Peyer's patch (tissue), 4 donors: ENCODE measurements around the gene MBD3L3. TPM values are rescaled to one million over a fixed set of nuclear protein-coding genes. Genes with fewer than 3 reads are reported as not detected.
"Not testable (repeated sequence)": the region's sequence is repeated elsewhere in the genome, so short reads cannot be mapped to it uniquely, and the experiment has no call there.

ENCODE experiments used
- DNase-seq, 3 donors: peaks; one replicate each; pipeline ENCODE4 v3.0.0-alpha.2; 2017 to 2019
- H3K27ac ChIP-seq, 4 donors: fragments of 200-600 bp; sonication (generic); one replicate each; pipeline ENCODE4 v1.5.1; 2016 to 2019
- H3K27me3 ChIP-seq, 2 donors: fragments of 200-600 bp; sonication (generic); one replicate each; pipeline ENCODE4 v1.5.1; 2019
- H3K36me3 ChIP-seq, 3 donors: fragments of 200-600 bp; sonication (generic); one replicate each; pipeline ENCODE4 v1.5.1; 2016 to 2019
- H3K4me1 ChIP-seq, 4 donors: fragments of 200-600 bp; sonication (generic); one replicate each; pipeline ENCODE4 v1.5.1; 2016 to 2019
- H3K4me3 ChIP-seq, 4 donors: fragments of 200-600 bp; sonication (generic); 1 replicate in 3 of 4; 2 replicates in 1 of 4; pipeline ENCODE4 v1.5.1; 2016 to 2019; ENCODE audit warnings: mild to moderate bottlenecking in 1 of 4
- H3K9me3 ChIP-seq, 4 donors: fragments of 200-600 bp; sonication (generic); one replicate each; pipeline ENCODE4 v1.5.1; 2016 to 2019; ENCODE audit warnings: mild to moderate bottlenecking in 1 of 4
- POLR2A ChIP-seq, 2 donors: fragments of 450-650 bp; IDR thresholded peaks; one replicate each; pipeline ENCODE4 v1.5.1; 2017; ENCODE audit warnings: antibody characterized with exemption in 2 of 2, mild to moderate bottlenecking in 2 of 2, moderate library complexity in 2 of 2
- total RNA-seq, 4 donors: library from RNA; depleted of rRNA; stranded (reverse); fragments of >200 nt; gene quantifications; one replicate each; pipeline ENCODE4 v1.1.0, GENCODE V29; 2016
- TF ChIP-seq, protein P1 (sequence below), 6 experiments: fragments of 450-650 bp in 4 of 6; fragments of 200-600 bp in 2 of 6; sonication (generic) in 1 of 6; IDR thresholded peaks; one replicate each; pipeline ENCODE4 v1.5.1; 2017 to 2019; ENCODE audit warnings: antibody characterized with exemption in 6 of 6, mild to moderate bottlenecking in 3 of 6, moderate library complexity in 1 of 6

The MBD3L3 gene
- not detected for total RNA-seq

DNA sequence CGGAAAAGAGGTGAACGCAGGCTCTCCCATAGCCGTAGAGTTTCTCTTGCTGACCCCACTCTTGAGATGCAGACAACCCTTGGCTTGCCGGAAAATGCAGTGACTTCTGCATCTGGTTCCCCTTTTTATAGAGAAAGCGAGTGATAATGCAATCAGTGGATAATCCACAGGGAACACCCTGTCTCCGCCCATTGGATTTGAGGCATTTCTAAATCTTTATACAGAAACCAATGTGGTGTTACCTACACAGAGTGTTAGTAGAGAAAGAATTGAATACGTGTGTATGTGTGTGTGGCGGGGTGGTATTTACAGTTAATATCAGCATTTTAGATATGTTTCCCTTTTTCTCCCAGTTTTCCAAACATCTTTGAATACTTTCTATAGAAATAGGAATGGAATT, at the start of gene MBD3L3:
Gene MBD3L3 (minus strand): TSS at position 101 of the 400 bp plus-strand sequence. CDS start 71 bp downstream, at position 30.
- H3K9me3 ChIP-seq, H3K36me3 ChIP-seq, H3K27ac ChIP-seq, H3K4me3 ChIP-seq, DNase-seq, H3K4me1 ChIP-seq, H3K27me3 ChIP-seq: not testable (repeated sequence)

DNA sequence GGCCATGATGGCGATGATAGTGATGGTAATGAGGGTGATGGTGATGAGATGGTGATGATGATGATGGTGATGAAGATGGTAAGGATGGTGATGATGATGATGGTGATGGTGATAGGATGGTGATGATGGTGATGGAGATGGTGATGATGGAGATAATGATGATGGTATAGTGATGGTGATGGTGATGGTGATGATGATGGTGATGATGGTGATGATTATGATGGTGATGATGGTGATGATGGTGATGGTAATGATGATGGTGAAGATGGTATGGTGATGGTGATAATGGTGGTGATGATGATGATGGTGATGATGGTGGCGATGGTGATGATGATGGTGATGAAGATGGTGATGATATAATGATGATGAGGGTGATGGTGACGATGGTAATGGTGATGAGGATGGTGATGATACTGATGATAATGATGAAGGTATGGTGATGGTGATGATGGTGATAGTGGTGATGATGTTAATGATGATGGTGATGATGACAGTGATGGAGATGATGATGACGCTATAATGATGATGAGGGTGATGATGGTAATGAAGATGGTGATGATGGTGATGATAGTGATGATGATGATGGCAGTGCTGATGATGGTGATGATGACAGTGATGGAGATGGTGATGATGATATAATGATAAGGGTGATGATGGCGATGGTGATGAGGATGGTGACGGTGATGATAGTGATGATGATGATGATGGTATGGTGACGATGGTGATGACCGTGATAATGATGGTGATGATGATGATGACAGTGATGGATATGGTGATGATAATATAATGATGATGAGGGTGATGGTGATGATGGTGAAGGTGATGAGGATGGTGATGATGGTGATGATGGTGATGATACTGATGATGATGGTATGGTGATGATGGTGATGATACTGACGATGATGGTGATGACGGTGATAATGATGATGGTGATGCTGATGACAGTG, 48.5 kb upstream of the MBD3L3 start:
- no peaks in the 10 kb centered on the region for H3K4me1 ChIP-seq
- no peak overlapping the region for H3K27ac ChIP-seq
- H3K27me3 ChIP-seq: no peaks in the 10 kb centered on the region
- no peak for DNase-seq
- no peaks in the 10 kb centered on the region for H3K36me3 ChIP-seq
- no peak overlapping the region for H3K4me3 ChIP-seq
- no peak for TF ChIP-seq POLR2A (IDR thresholded peaks at IDR 0.05)
- TF ChIP-seq, protein P1, sequence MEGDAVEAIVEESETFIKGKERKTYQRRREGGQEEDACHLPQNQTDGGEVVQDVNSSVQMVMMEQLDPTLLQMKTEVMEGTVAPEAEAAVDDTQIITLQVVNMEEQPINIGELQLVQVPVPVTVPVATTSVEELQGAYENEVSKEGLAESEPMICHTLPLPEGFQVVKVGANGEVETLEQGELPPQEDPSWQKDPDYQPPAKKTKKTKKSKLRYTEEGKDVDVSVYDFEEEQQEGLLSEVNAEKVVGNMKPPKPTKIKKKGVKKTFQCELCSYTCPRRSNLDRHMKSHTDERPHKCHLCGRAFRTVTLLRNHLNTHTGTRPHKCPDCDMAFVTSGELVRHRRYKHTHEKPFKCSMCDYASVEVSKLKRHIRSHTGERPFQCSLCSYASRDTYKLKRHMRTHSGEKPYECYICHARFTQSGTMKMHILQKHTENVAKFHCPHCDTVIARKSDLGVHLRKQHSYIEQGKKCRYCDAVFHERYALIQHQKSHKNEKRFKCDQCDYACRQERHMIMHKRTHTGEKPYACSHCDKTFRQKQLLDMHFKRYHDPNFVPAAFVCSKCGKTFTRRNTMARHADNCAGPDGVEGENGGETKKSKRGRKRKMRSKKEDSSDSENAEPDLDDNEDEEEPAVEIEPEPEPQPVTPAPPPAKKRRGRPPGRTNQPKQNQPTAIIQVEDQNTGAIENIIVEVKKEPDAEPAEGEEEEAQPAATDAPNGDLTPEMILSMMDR (IDR thresholded peaks at IDR 0.05): no peak
- H3K9me3 ChIP-seq: no peaks in the 10 kb centered on the region

- Histone ChIP-seq H3K36me3 (no peaks in the 10 kb centered on the region), H3K9me3 (no peaks in the 10 kb centered on the region), H3K4me3 (no peak overlapping the region), H3K27ac (no peak overlapping the region), H3K27me3 (no peaks in the 10 kb centered on the region), H3K4me1 (peaks cover 0 to under 1% (median 0%) of the 10 kb centered on the region in 4 donors)
- DNase-seq: no peak
- TF ChIP-seq, protein P1 (IDR thresholded peaks at IDR 0.05): no peak
- TF ChIP-seq POLR2A (IDR thresholded peaks at IDR 0.05): no peak
These were observed 46.4 kb upstream of the MBD3L3 start for GRCh38 chr19:7104747-7105447.

GRCh38 chr19:7101498-7102253, 43.2 kb upstream of the MBD3L3 start:
- H3K9me3 ChIP-seq: no peaks in the 10 kb centered on the region
- H3K4me3 ChIP-seq: no peak overlapping the region
- H3K4me1 ChIP-seq: peaks cover 0 to 6% (median 0%) of the 10 kb centered on the region in 4 donors
- DNase-seq: no peak
- TF ChIP-seq POLR2A (IDR thresholded peaks at IDR 0.05): no peak
- TF ChIP-seq, protein P1 (IDR thresholded peaks at IDR 0.05): no peak
- H3K27me3 ChIP-seq: no peaks in the 10 kb centered on the region
- no peak overlapping the region for H3K27ac ChIP-seq
- H3K36me3 ChIP-seq: no peaks in the 10 kb centered on the region

DNA sequence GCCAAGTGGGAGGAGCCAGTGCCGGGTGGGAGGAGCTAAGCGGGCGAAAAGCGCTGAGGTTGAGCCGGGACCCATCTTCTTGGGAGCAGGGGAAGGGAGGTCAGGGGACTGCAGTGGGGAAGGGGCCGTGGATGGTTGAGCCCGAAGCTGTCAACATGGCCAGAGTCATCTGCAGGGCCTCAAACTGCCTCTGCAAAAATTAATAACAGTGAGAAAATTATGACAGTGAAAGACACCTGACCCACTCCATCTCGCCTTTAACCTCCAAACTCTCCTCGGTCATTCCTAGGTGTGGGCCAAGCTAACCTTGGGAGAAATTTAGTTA, 41.1 kb upstream of the MBD3L3 start:
- peaks cover 0 to 8% (median 4%) of the 10 kb centered on the region in 4 donors for H3K9me3 ChIP-seq
- TF ChIP-seq, protein P1 (IDR thresholded peaks at IDR 0.05): no peak
- no peak for TF ChIP-seq POLR2A (IDR thresholded peaks at IDR 0.05)
- peaks cover 0 to 6% (median 0%) of the 10 kb centered on the region in 4 donors for H3K4me1 ChIP-seq
- no peaks in the 10 kb centered on the region for H3K27me3 ChIP-seq
- peak overlapping the region; percentile 81 to 96 (median 89) for H3K27ac ChIP-seq
- DNase-seq: no peak
- peak overlapping the region; percentile 63 to 76 (median 65) for H3K4me3 ChIP-seq
- no peaks in the 10 kb centered on the region for H3K36me3 ChIP-seq
